GM12875 (cell line): ENCODE data around the gene CELF1.

Experiments used
- H3K4me3 ChIP-seq: one replicate; pipeline ENCODE4 v1.5.1; 2011; ENCODE audit warnings: low read depth, low read length, control low read depth
- CTCF ChIP-seq: IDR thresholded peaks from 2 replicates; pipeline ENCODE4 v1.5.1; 2011; ENCODE audit warnings: low read depth, mild to moderate bottlenecking, control low read depth, inconsistent platforms, low read length, moderate library complexity, borderline replicate concordance; ENCODE audit not compliant: insufficient read depth

Gene CELF1

DNA sequence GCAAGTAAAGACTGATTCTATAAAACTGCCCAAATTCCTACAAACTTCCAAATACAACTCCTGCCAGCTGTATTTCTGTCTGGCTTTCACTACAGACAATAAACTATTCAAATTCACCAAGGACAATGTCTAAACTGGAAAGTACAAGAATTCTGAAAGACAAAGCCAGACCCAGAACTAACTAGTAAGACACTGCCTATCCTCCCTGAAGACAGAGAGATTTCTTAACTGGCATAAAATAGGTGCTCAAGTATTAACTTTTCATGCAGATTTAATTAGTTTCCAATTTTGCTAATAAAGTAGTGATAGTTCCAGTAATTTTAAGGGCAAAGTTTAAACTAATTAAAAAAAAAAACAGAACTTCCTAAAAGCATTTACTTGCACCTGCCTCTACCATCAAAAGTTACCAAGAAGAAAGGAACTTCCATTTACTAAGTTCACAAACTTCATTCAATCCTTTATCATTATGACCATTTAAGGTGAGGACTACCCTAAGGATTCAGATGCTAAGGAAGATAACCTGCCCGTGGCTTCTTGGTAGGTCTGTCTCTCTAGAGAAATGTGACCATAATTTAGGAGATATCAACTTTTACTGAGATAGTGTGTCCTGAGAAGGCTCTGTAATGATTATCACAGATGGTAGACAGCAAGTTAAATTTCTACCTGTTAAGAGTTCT, 45.2 kb downstream of the CELF1 start:
- no peak overlapping the region for H3K4me3 ChIP-seq
- no peak for TF ChIP-seq CTCF

DNA sequence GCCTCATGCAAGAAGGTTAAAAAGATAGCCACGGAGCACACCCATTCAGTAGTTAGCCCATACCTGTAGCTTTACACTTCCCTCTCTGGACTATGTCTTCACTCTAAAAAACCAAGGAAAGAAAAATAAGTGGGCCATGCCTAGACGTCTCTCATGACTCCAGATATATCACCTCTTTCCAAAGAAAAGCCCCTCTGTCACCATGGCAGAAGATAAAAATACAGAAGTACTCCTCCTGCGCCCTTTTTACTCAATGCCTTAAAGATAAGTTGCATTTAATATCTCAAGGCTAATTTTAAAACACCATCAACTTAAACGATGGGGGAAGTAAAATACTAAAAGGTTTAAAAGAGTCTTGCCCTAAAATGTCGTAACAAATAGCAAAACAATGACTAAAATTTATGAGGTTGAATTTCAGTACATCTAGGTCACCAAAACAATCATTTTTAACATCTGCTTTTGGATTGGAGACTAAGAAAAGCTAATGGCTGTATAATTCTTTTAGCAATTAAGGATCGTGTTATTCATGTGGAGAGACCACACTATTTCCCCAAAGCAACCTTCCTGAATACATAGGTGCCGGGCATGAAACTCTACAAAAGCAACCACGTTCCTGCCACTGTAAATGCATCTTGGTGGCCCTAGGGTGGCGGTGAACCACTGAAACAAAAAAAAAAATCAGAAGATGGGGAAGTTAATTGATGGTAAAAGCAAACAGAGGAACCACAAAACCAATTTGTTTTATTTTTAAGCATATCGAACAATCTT, 46.0 kb downstream of the CELF1 start:
- no peak for TF ChIP-seq CTCF
- no peak overlapping the region for H3K4me3 ChIP-seq

GRCh38 chr11:47506373-47506772, 46.6 kb downstream of the CELF1 start:
- no peak overlapping the region for H3K4me3 ChIP-seq
- no peak for TF ChIP-seq CTCF

DNA sequence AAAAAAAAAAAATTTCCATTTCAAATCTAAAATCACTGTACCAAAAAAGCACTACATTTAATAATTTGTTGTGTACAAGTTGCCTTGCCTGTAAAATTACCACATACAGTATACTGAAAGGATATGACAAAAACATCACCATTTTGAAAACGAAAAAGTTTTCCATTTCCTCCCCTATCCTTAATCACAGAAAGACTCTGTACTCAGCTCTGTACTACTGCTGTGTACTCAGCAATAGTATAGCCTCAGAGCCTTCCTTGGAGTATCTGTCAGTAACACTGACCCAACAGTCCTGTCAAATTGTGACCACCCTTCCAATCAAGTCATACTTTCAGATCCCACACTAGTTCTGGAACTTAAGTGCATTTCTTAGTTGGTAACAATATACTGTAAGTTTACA, 48.0 kb downstream of the CELF1 start:
- no peak overlapping the region for H3K4me3 ChIP-seq
- no peak for TF ChIP-seq CTCF

DNA sequence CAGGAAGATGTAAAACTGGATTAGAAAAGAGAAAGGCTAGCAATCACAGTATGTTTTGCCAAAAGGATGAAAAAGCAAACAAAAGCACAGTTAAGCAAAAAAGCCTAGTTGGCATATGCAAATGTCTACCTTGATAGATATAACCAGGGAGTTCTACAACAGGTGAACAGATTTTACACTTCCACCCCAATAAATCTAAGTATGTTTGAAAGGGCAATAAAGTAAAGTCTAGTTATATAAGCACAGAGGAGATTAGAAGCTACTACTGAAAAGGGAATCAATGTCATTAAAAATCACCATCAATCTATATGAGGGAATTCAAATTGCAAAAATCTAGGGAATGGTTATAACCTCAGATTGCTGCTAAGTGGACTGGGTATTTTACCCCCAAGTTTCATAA, 49.7 kb downstream of the CELF1 start:
- TF ChIP-seq CTCF, result no peak
- H3K4me3 ChIP-seq, result no peak overlapping the region

GRCh38 chr11:47502767-47503166, 50.2 kb downstream of the CELF1 start:
- no peak for TF ChIP-seq CTCF
- no peak overlapping the region for H3K4me3 ChIP-seq

DNA sequence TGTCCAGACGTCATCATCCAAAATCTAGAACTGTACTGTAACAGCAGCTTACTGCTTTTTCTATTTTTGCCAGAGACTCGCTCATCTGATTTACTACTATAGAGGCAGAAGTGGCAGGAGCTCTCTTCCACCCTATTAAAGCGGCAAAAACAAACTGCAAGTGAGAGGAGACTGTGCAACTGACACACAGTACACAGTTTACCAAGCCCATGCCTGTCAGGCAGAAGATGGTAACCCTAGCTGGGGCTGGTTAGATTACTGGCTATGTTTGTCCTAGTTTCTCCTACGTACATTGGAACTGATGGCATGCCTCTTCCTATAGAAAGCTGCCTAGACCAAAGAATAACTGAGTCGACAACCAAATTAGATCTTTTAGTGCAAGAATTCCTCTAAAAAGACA, 51.8 kb downstream of the CELF1 start:
- TF ChIP-seq CTCF, result no peak

More for the DNA sequence above, 51.8 kb downstream of the CELF1 start:
- H3K4me3 ChIP-seq, result no peak overlapping the region
